Kidney (tissue), 14 donors: ENCODE measurements around the gene MRPS23. TPM values are rescaled to one million over a fixed set of nuclear protein-coding genes. Genes with fewer than 3 reads are reported as not detected.

Source experiments
- DNase-seq, 5 donors: peaks; one replicate each; pipeline ENCODE4 v3.0.0-alpha.2; 2013 to 2020
- FAIRE-seq: peaks from 2 replicates; lab custom pipeline; 2012; peaks lifted over from hg19 to GRCh38; lab: Jason Lieb, UNC
- H3K27ac ChIP-seq, 2 donors: one replicate each; pipeline ENCODE4 v1.7.0; 2013; ENCODE audit warnings: low read depth in 2 of 2, low read length in 2 of 2, inconsistent platforms in 1 of 2
- H3K27me3 ChIP-seq: one replicate; pipeline ENCODE4 v1.7.1; 2013; ENCODE audit warnings: low read length, inconsistent platforms; ENCODE audit not compliant: control insufficient read depth, insufficient read depth
- H3K36me3 ChIP-seq, 3 donors: one replicate each; pipeline versions ENCODE4 v1.7.0 to v1.7.1; 2013; ENCODE audit warnings: low read length in 3 of 3, control low read depth in 1 of 3, inconsistent platforms in 1 of 3; ENCODE audit not compliant: insufficient read depth in 3 of 3, control insufficient read depth in 2 of 3
- H3K4me1 ChIP-seq, 3 donors: one replicate each; pipeline versions ENCODE4 v1.7.0 to v1.7.1; 2013; ENCODE audit warnings: low read length in 3 of 3, inconsistent platforms in 1 of 3, low read depth in 1 of 3; ENCODE audit not compliant: control insufficient read depth in 2 of 3, insufficient read depth in 2 of 3
- H3K4me3 ChIP-seq, 3 donors: one replicate each; pipeline versions ENCODE4 v1.7.0 to v1.8.1; 2013; ENCODE audit warnings: low read length in 3 of 3, control low read depth in 1 of 3, inconsistent platforms in 1 of 3
- H3K9ac ChIP-seq, 3 donors: one replicate each; pipeline versions ENCODE4 v1.7.0 to v1.7.1; 2013; ENCODE audit warnings: low read length in 3 of 3, control low read depth in 1 of 3, inconsistent platforms in 1 of 3
- H3K9me3 ChIP-seq, 3 donors: one replicate each; pipeline versions ENCODE4 v1.7.0 to v1.7.1; 2013; ENCODE audit warnings: low read length in 3 of 3, control low read depth in 1 of 3, inconsistent platforms in 1 of 3; ENCODE audit not compliant: control insufficient read depth in 2 of 3, insufficient read depth in 1 of 3
- CTCF ChIP-seq: IDR thresholded peaks from 3 replicates; pipeline ENCODE4 v1.5.1; 2012; ENCODE audit warnings: mild to moderate bottlenecking, moderate library complexity, borderline replicate concordance; ENCODE audit not compliant: insufficient read depth; ENCODE audit errors: extremely low read depth
- intact Hi-C: fragments of 100-400 bp; cut with DNase I; formaldehyde crosslinking; loops from one replicate; pipeline ENCODE4 v1.11.1; 2022
- polyA plus RNA-seq: library from polyadenylated mRNA; stranded (reverse); fragments of 350-450 nt; fragmentation: Illumina TruSeq; extraction: RNeasy Lipid Tissue Mini Kit (QIAGEN cat#74804); gene quantifications from one replicate; pipeline ENCODE4 v1.2.3, GENCODE V29; 2014; ENCODE audit warnings: low read depth, low replicate concordance; ENCODE audit not compliant: insufficient read depth
- total RNA-seq: library from RNA; stranded (reverse); fragmentation: NEBNext Ultra II Directional; extraction: Animal tissue kit (Norgen Biotek cat#: 25700); gene quantifications from one replicate; pipeline ENCODE4 v1.2.1, GENCODE V29; 2021
- donor health status: control.
- donor health status: control.
- donor health status: control.
- donor health status: control.
- donor health status: control.
- donor health status: DM: yes; HTN: yes; CAD: no.
- donor health status: Normal renal cell carcinoma (clear cell type).

MRPS23 gene
- total and polyA plus RNA-seq, 2 donors from 2014 or later: 40.2 to 75.3 TPM

GRCh38 chr17:57879437-57880085 is 29.7 kb upstream of the MRPS23 start:
- Histone ChIP-seq H3K4me1 (peaks cover 8 to 31% (median 8%) of the 10 kb centered on the region in 3 donors), H3K36me3 (peaks cover 4 to 12% (median 10%) of the 10 kb centered on the region in 3 donors), H3K9ac (no peak overlapping the region), H3K27me3 (no peaks in the 10 kb centered on the region), H3K27ac (peak overlapping the region in 1 of 2 donors; percentile 8), H3K9me3 (no peaks in the 10 kb centered on the region), H3K4me3 (no peak overlapping the region)
- DNase-seq (peak in 4 of 5 donors; percentile 79 to 88 (median 84)), FAIRE-seq (no peak)
- intact Hi-C loops: no loop called here
- TF ChIP-seq CTCF: no peak

- no peak for DNase-seq
- H3K4me1 ChIP-seq: peaks cover 8 to 47% (median 20%) of the 10 kb centered on the region in 3 donors
- no peak for TF ChIP-seq CTCF
These were observed 28.0 kb upstream of the MRPS23 start for GRCh38 chr17:57877803-57878377.

GRCh38 chr17:57876866-57877237 is 27.0 kb upstream of the MRPS23 start:
- no peaks in the 10 kb centered on the region for H3K27me3 ChIP-seq
- DNase-seq (no peak), FAIRE-seq (no peak)
- H3K9me3 ChIP-seq: no peaks in the 10 kb centered on the region
- H3K27ac ChIP-seq: no peak overlapping the region
- no peak overlapping the region for H3K9ac ChIP-seq
- no peak for TF ChIP-seq CTCF
- peaks cover 8 to 49% (median 20%) of the 10 kb centered on the region in 3 donors for H3K4me1 ChIP-seq
- H3K4me3 ChIP-seq: no peak overlapping the region
- intact Hi-C loops: no loop called here
- peaks cover 4 to 16% (median 11%) of the 10 kb centered on the region in 3 donors for H3K36me3 ChIP-seq

More at GRCh38 chr17:57877803-57878377, 28.0 kb upstream of the MRPS23 start:
- Histone ChIP-seq H3K4me3 (no peak overlapping the region), H3K27me3 (no peaks in the 10 kb centered on the region), H3K9me3 (no peaks in the 10 kb centered on the region), H3K36me3 (peaks cover 4 to 8% (median 7%) of the 10 kb centered on the region in 3 donors), H3K9ac (no peak overlapping the region), H3K27ac (no peak overlapping the region)
- intact Hi-C loops: no loop called here
- no peak for FAIRE-seq
